Measurements from ENCODE around the gene NANOS3.
A peak's percentile ranks its signal among the peaks of the same experiment; 100 is the strongest.

NANOS3 gene

GRCh38 chr19:13869281-13869680 lies 7.7 kb upstream of the NANOS3 start:
- ATAC-seq: no peak
- DNase-seq: no peak
- Mint-ChIP-seq H3K27me3 (peaks cover 67% of the 10 kb centered on the region), H3K27ac (no peak overlapping the region), H3K4me3 (no peak overlapping the region), H3K4me1 (peaks cover 61% of the 10 kb centered on the region), H3K9me3 (no peaks in the 10 kb centered on the region)

- peaks cover 55% of the 10 kb centered on the region for H3K4me1 Mint-ChIP-seq
- no peak overlapping the region for H3K4me3 Mint-ChIP-seq
- ATAC-seq (no peak), DNase-seq (no peak)
- H3K27ac Mint-ChIP-seq: no peak overlapping the region
- peaks cover 65% of the 10 kb centered on the region for H3K27me3 Mint-ChIP-seq
- H3K9me3 Mint-ChIP-seq: no peaks in the 10 kb centered on the region
Measured at GRCh38 chr19:13870873-13871272, 6.1 kb upstream of the NANOS3 start.

- no peak overlapping the region for H3K27ac Mint-ChIP-seq
- H3K9me3 Mint-ChIP-seq: no peaks in the 10 kb centered on the region
- H3K4me3 Mint-ChIP-seq: peak overlapping the region; percentile 79 to 87
- ATAC-seq (no peak), DNase-seq (no peak)
- H3K27me3 Mint-ChIP-seq: peaks cover 51% of the 10 kb centered on the region
- peaks cover 45% of the 10 kb centered on the region for H3K4me1 Mint-ChIP-seq
Measured at GRCh38 chr19:13872339-13872694, 4.6 kb upstream of the NANOS3 start.

- DNase-seq (peak in 1 of 2 donors; percentile 38), ATAC-seq (peak; percentile 71)
- Mint-ChIP-seq H3K4me1 (peaks cover 45% of the 10 kb centered on the region), H3K27me3 (peaks cover 46% of the 10 kb centered on the region), H3K27ac (peak overlapping the region in 1 of 2 donors; percentile 40), H3K9me3 (no peaks in the 10 kb centered on the region), H3K4me3 (peak overlapping the region; percentile 79 to 87)
Measured at GRCh38 chr19:13872695-13873389, 4.1 kb upstream of the NANOS3 start.

- Mint-ChIP-seq H3K9me3 (no peaks in the 10 kb centered on the region), H3K4me1 (peaks cover 35% of the 10 kb centered on the region), H3K27ac (no peak overlapping the region), H3K27me3 (peaks cover 42% of the 10 kb centered on the region), H3K4me3 (no peak overlapping the region)
- ATAC-seq (peak; percentile 31), DNase-seq (no peak)
Measured at GRCh38 chr19:13873834-13874515, 3.0 kb upstream of the NANOS3 start.

- H3K4me1 Mint-ChIP-seq: peaks cover 41% of the 10 kb centered on the region
- DNase-seq (no peak), ATAC-seq (no peak)
- no peaks in the 10 kb centered on the region for H3K9me3 Mint-ChIP-seq
- no peak overlapping the region for H3K4me3 Mint-ChIP-seq
- no peak overlapping the region for H3K27ac Mint-ChIP-seq
- H3K27me3 Mint-ChIP-seq: peaks cover 24% of the 10 kb centered on the region
Measured at GRCh38 chr19:13875824-13876223, 1.1 kb upstream of the NANOS3 start.

- Mint-ChIP-seq H3K9me3 (no peaks in the 10 kb centered on the region), H3K27me3 (peaks cover 15% of the 10 kb centered on the region), H3K4me3 (no peak overlapping the region), H3K27ac (no peak overlapping the region), H3K4me1 (peaks cover 41% of the 10 kb centered on the region)
- no peak for ATAC-seq
- no peak for DNase-seq
Measured at GRCh38 chr19:13877303-13877702, 369 bp downstream of the NANOS3 start.

- ATAC-seq (peak; percentile 91), DNase-seq (peak; percentile 98 to 99)
- Mint-ChIP-seq H3K4me3 (peak overlapping the region; percentile 61 to 76), H3K4me1 (peaks cover 59% of the 10 kb centered on the region), H3K27me3 (no peaks in the 10 kb centered on the region), H3K27ac (peak overlapping the region in 1 of 2 donors; percentile 86), H3K9me3 (no peaks in the 10 kb centered on the region)
Measured at GRCh38 chr19:13880059-13881043, 3.4 kb downstream of the NANOS3 start.

- Mint-ChIP-seq H3K9me3 (no peaks in the 10 kb centered on the region), H3K27ac (peak overlapping the region in 1 of 2 donors; percentile 49), H3K4me3 (peak overlapping the region; percentile 69 to 76), H3K4me1 (peaks cover 68% of the 10 kb centered on the region), H3K27me3 (no peaks in the 10 kb centered on the region)
- no peak for ATAC-seq
- no peak for DNase-seq
Measured at GRCh38 chr19:13881251-13881691, 4.3 kb downstream of the NANOS3 start.

- peak; percentile 41 for ATAC-seq
- peak; percentile 39 to 56 for DNase-seq
- Mint-ChIP-seq H3K27ac (peak overlapping the region; percentile 43 to 76), H3K27me3 (no peaks in the 10 kb centered on the region), H3K4me1 (peaks cover 74% of the 10 kb centered on the region), H3K9me3 (no peaks in the 10 kb centered on the region), H3K4me3 (peak overlapping the region; percentile 69 to 76)
Measured at GRCh38 chr19:13881692-13882418, 4.9 kb downstream of the NANOS3 start.

- Mint-ChIP-seq H3K4me1 (peaks cover 80% of the 10 kb centered on the region), H3K9me3 (no peaks in the 10 kb centered on the region), H3K4me3 (peak overlapping the region; percentile 69 to 76), H3K27ac (peak overlapping the region; percentile 43 to 76), H3K27me3 (no peaks in the 10 kb centered on the region)
- ATAC-seq: no peak
- no peak for DNase-seq
Measured at GRCh38 chr19:13882419-13882795, 5.5 kb downstream of the NANOS3 start.

GRCh38 chr19:13882836-13883235 lies 5.9 kb downstream of the NANOS3 start:
- Mint-ChIP-seq H3K27ac (peak overlapping the region in 1 of 2 donors; percentile 76), H3K4me1 (peaks cover 82% of the 10 kb centered on the region), H3K27me3 (no peaks in the 10 kb centered on the region), H3K9me3 (no peaks in the 10 kb centered on the region), H3K4me3 (no peak overlapping the region)
- ATAC-seq (no peak), DNase-seq (no peak)

- Mint-ChIP-seq H3K4me1 (peaks cover 82% of the 10 kb centered on the region), H3K27me3 (no peaks in the 10 kb centered on the region), H3K9me3 (no peaks in the 10 kb centered on the region), H3K27ac (no peak overlapping the region), H3K4me3 (no peak overlapping the region)
- ATAC-seq (no peak), DNase-seq (no peak)
Measured at GRCh38 chr19:13883516-13884064, 6.7 kb downstream of the NANOS3 start.

GRCh38 chr19:13884726-13885591 lies 8.0 kb downstream of the NANOS3 start:
- no peak overlapping the region for H3K4me3 Mint-ChIP-seq
- H3K4me1 Mint-ChIP-seq: peaks cover 73% of the 10 kb centered on the region
- no peaks in the 10 kb centered on the region for H3K9me3 Mint-ChIP-seq
- DNase-seq (no peak), ATAC-seq (no peak)
- no peaks in the 10 kb centered on the region for H3K27me3 Mint-ChIP-seq
- peak overlapping the region in 1 of 2 donors; percentile 71 for H3K27ac Mint-ChIP-seq
